Left lung (tissue), 10 donors: ENCODE data around the gene FZD8. TPM values are rescaled to one million over a fixed set of nuclear protein-coding genes. Genes with fewer than 3 reads are reported as not detected.

Experiments
- ATAC-seq: fragments of 200-7000 bp; cut with Tn5 transposase; one replicate; pipeline ENCODE4 v1.9.1; 2020; ENCODE audit warnings: moderate library complexity
- DNase-seq, 4 donors: peaks; one replicate each; pipeline ENCODE4 v3.0.0-alpha.2; 2013 to 2020
- H3K27ac ChIP-seq, 2 donors: fragments of 200-600 bp; sonication (generic) in 1 of 2; one replicate each; pipeline versions ENCODE4 v1.5.0 to v1.8.0; 2020 to 2021
- H3K27me3 ChIP-seq, 2 donors: fragments of 200-600 bp; sonication (generic) in 1 of 2; one replicate each; pipeline versions ENCODE4 v1.5.0 to v1.8.0; 2020 to 2021
- H3K36me3 ChIP-seq, 2 donors: fragments of 200-600 bp; sonication (generic) in 1 of 2; one replicate each; pipeline versions ENCODE4 v1.5.0 to v1.8.0; 2020 to 2021
- H3K4me1 ChIP-seq, 2 donors: fragments of 200-600 bp; one replicate each; pipeline ENCODE4 v1.8.0; 2021
- H3K4me3 ChIP-seq, 2 donors: fragments of 200-600 bp; sonication (generic) in 1 of 2; one replicate each; pipeline versions ENCODE4 v1.5.0 to v1.8.0; 2020 to 2021; ENCODE audit warnings: mild to moderate bottlenecking in 1 of 2
- H3K9me3 ChIP-seq, 2 donors: fragments of 200-600 bp; sonication (generic) in 1 of 2; one replicate each; pipeline versions ENCODE4 v1.5.0 to v1.8.0; 2020 to 2021
- intact Hi-C, 2 donors: fragments of 100-400 bp; cut with DNase I; formaldehyde crosslinking; loops; one replicate each; pipeline versions ENCODE4 v1.11.2 to v1.14.2; 2022
- polyA plus RNA-seq, 6 donors: library from polyadenylated mRNA; unstranded; fragments of 120-200 nt; gene quantifications; one replicate each; pipeline ENCODE4 v1.2.1, GENCODE V29; 2013; ENCODE audit not compliant: insufficient read length in 6 of 6
- total RNA-seq, 2 donors: library from RNA; stranded (reverse); fragmentation: NEBNext Ultra II Directional; extraction: Animal tissue kit (Norgen Biotek cat#: 25700); gene quantifications; one replicate each; pipeline ENCODE4 v1.2.1, GENCODE V29; 2021
- TF ChIP-seq, protein P1 (sequence below), 2 donors: fragments of 200-600 bp; sonication (generic) in 1 of 2; IDR thresholded peaks; one replicate each; pipeline versions ENCODE4 v1.5.0 to v1.8.0; 2021; ENCODE audit warnings: antibody characterized with exemption in 2 of 2
- donor health status: DM: no; HTN: yes; CAD: no.
- donor health status: DM: no; HTN: no; CAD: no.

The FZD8 gene
- total and polyA plus RNA-seq, 8 donors = 1.9 to 16.4 (median 5.0) TPM

DNA sequence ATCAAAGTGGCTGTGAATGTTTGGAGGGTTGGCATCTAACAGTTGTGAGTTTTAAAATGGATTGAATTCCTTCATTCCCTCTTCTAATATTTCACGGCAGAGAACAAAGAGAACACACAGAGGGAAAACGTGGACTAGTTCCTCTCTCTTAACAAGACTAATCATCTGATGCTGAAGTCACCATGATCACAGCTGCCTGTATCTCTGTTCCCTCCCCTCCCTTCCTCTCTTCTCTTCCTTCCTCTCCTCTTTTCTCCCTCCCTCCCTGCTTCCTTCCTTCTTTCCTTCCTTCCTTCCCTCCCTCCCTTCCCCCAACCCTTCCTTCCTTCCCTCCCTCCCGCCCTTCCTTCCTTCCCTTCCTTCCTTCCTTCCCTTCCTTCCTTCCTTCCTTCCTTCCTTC is 47.0 kb downstream of the FZD8 start:
- no peak for DNase-seq
- no peaks in the 10 kb centered on the region for H3K27me3 ChIP-seq
- no peaks in the 10 kb centered on the region for H3K36me3 ChIP-seq
- no peak overlapping the region for H3K27ac ChIP-seq
- H3K9me3 ChIP-seq = peaks cover 0 to 2% of the 10 kb centered on the region in 2 donors
- ATAC-seq = no peak
- TF ChIP-seq, protein P1, sequence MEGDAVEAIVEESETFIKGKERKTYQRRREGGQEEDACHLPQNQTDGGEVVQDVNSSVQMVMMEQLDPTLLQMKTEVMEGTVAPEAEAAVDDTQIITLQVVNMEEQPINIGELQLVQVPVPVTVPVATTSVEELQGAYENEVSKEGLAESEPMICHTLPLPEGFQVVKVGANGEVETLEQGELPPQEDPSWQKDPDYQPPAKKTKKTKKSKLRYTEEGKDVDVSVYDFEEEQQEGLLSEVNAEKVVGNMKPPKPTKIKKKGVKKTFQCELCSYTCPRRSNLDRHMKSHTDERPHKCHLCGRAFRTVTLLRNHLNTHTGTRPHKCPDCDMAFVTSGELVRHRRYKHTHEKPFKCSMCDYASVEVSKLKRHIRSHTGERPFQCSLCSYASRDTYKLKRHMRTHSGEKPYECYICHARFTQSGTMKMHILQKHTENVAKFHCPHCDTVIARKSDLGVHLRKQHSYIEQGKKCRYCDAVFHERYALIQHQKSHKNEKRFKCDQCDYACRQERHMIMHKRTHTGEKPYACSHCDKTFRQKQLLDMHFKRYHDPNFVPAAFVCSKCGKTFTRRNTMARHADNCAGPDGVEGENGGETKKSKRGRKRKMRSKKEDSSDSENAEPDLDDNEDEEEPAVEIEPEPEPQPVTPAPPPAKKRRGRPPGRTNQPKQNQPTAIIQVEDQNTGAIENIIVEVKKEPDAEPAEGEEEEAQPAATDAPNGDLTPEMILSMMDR (IDR thresholded peaks at IDR 0.05) = no peak
- intact Hi-C loops = no loop called here
- no peaks in the 10 kb centered on the region for H3K4me1 ChIP-seq
- no peak overlapping the region for H3K4me3 ChIP-seq

DNA sequence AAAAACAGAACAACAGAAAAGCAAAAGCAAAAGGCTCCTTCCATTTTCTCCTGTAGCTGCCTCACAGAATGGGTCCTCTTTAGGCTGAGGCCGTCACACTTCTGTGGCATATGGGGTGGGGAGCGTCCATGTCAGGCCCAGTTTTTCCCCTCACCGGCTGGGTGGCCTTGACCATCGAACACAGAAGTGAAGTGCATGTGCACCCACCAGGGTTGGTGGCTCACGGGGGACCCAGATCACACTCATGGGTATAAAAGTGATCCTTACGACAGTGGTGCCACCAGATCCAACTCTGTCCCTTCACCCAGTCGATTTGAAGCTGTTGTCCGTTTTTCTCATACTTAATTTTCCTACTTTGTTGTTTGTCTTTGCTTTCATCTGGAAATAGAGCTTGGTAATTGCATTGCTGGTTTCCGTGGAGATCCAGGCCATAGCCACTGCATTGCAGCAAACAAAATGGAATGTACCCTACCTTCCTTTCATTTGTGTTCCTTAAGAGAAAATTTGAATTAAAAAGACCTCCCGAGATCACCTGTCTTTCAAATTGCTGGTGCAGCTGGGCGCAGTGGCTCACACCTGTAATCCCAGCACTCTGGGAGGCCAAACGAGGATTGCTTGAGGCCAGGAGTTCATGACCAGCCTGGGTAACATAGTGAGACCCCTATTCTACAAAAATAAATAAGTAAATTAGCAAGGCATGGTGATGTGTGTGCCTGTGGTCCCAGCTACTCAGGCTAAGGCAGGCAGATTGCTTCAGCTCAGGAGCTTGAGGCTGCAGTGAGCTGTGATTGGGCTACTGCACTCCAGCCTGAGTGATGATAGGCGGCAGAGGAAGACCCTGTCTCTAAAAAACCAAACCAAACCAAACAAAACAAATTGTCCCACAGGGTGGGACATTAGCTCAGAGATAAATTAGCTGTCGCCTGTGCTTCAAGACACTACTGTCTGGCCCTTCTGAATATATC is 47.7 kb downstream of the FZD8 start:
- TF ChIP-seq, protein P1 (IDR thresholded peaks at IDR 0.05) = no peak
- DNase-seq = no peak
- no peak overlapping the region for H3K4me3 ChIP-seq
- H3K27ac ChIP-seq = no peak overlapping the region
- no peaks in the 10 kb centered on the region for H3K27me3 ChIP-seq
- no peaks in the 10 kb centered on the region for H3K36me3 ChIP-seq
- no peak for ATAC-seq
- no peaks in the 10 kb centered on the region for H3K4me1 ChIP-seq
- peaks cover 0 to 2% of the 10 kb centered on the region in 2 donors for H3K9me3 ChIP-seq
- intact Hi-C loops = no loop called here

DNA sequence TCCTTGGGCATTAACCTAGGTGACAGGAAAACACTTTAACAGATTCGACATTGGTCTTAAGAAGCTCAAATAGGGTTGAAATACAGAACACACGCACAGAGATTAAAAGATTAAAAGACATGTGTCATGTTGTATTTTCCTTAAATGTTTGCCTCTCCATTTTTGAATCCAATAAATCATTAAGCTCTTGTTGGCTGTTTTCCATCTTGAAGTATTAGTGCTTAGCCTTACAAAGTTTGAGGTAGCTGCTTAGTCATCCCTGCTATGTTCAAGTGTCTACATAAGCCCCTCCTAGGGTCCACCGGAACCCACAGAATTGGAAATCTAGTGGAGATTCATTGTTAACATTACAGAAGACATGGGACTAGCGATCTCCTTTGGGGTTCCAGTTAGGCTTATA is 49.7 kb downstream of the FZD8 start:
- ATAC-seq (no peak), DNase-seq (no peak)
- Histone ChIP-seq H3K4me1 (no peaks in the 10 kb centered on the region), H3K27ac (no peak overlapping the region), H3K4me3 (no peak overlapping the region), H3K9me3 (peaks cover 0 to 2% of the 10 kb centered on the region in 2 donors), H3K36me3 (no peaks in the 10 kb centered on the region), H3K27me3 (no peaks in the 10 kb centered on the region)
- TF ChIP-seq, protein P1 (IDR thresholded peaks at IDR 0.05) = no peak
- intact Hi-C loops = no loop called here

DNA sequence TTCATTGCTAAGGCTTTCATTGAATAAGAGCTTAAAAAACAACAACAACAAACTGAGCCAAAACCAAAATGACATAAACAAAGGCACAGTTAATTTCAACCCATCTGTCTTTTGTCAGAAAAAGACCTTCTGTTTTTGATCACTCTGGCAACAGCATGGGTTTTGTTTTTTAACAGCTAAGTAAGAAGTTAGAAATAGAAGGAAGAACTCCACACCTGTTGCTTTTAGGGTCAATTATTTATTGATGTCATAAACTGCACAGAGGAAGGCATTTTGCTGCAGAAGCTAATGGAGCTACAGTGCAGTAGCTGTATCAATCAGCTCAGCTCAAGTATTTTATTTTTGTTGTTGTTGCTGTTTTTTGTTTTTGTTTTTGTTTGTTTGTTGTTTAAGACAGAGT is 53.3 kb downstream of the FZD8 start:
- Histone ChIP-seq H3K4me1 (no peaks in the 10 kb centered on the region), H3K4me3 (no peak overlapping the region), H3K36me3 (no peaks in the 10 kb centered on the region), H3K27ac (no peak overlapping the region), H3K9me3 (peaks cover 0 to 2% of the 10 kb centered on the region in 2 donors), H3K27me3 (no peaks in the 10 kb centered on the region)
- TF ChIP-seq, protein P1 (IDR thresholded peaks at IDR 0.05) = no peak
- intact Hi-C loops = no loop called here
- ATAC-seq = no peak
- no peak for DNase-seq

Other genes with a start within 250 kb of the FZD8 start
- gene GJD4, start 37.0 kb downstream of the FZD8 start, total RNA-seq = not detected
- gene GJD4, start 37.0 kb downstream of the FZD8 start, polyA plus RNA-seq = under 1 TPM in 2 of 6 donors, not detected in 4; 0.11 to 0.13 TPM